Measurements from ENCODE around the gene PRRG4. TPM values are rescaled to one million over a fixed set of nuclear protein-coding genes. Genes with fewer than 3 reads are reported as not detected.
A peak's percentile ranks its signal among the peaks of the same experiment; 100 is the strongest.
"Not testable (repeated sequence)": the region's sequence is repeated elsewhere in the genome, so short reads cannot be mapped to it uniquely, and the experiment has no call there.

PRRG4 gene
- total RNA-seq, 1 donor from 2014 or later: 2.6 TPM

GRCh38 chr11:32830413-32830738 is 649 bp downstream of the PRRG4 start:
- peak in 1 of 2 donors; percentile 8 for DNase-seq (ENCODE audit: low read depth in 2 of 2)

DNA sequence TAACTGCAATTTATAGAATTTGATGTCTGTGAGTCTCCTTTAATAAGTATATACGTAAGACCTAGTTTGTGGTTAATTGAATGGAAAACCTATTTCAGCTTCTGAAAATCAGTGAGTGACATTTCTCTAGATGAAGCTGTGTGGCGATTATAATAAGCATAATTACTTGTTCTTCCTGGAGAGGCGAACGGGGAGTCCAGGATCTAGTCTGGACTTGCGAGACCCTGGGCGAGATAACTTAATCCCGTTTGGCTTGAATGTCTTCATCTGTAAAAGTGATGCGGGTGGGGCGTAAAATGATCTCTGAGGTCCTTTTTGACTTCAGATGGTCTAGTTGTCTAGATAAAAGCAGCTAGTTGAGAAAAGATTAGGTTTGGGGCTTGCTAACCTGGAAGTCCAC is 1.1 kb downstream of the PRRG4 start:
- DNase-seq (ENCODE audit: low read depth in 2 of 2): no peak

GRCh38 chr11:32831221-32831620 is 1.5 kb downstream of the PRRG4 start:
- DNase-seq (ENCODE audit: low read depth in 2 of 2): no peak

DNA sequence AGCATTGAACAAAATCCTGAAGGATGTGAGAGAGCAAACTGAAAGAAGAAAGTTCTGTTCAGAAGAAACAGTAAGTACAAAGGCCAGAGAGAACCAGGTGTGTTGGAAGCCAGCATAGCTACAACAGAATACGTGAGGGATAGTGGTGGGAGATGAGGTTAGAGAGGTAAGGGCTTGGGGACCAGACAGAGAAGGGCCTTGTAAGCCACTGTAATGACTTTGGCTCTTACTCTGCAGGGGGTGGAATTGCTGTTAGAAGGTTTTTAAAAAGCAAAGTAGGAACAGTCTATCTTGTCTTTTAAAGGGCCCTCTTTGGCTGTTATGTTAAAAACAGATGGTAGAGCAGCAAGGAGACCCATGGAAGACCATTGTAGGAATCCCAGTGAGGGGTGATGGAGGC is 4.2 kb downstream of the PRRG4 start:
- DNase-seq (ENCODE audit: low read depth in 2 of 2): no peak

GRCh38 chr11:32836946-32837345 is 7.2 kb downstream of the PRRG4 start:
- no peak for DNase-seq (ENCODE audit: low read depth in 2 of 2)

GRCh38 chr11:32838505-32839274 is 9.0 kb downstream of the PRRG4 start:
- no peak for DNase-seq (ENCODE audit: low read depth in 2 of 2)

GRCh38 chr11:32839308-32839707 is 9.6 kb downstream of the PRRG4 start:
- no peak for DNase-seq (ENCODE audit: low read depth in 2 of 2)

DNA sequence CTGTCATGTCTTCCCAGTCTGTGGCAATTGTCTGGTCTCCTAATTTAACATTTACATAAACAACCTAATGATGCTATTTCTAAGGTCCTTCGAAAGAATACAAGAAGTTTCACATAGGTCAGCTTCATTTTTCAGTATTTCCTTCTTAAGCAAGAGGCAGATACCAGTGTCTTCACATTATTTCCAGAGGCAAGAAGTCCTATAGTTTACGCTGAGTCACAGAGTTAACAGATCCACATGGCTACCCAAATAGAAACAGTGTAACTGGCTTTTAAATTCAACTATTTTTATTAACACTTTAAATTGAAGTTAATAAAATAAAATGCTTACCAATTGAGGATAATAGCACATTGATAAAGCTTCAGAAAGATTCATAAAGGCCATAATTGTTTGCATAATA is 10.9 kb downstream of the PRRG4 start:
- no peak for DNase-seq (ENCODE audit: low read depth in 2 of 2)

DNA sequence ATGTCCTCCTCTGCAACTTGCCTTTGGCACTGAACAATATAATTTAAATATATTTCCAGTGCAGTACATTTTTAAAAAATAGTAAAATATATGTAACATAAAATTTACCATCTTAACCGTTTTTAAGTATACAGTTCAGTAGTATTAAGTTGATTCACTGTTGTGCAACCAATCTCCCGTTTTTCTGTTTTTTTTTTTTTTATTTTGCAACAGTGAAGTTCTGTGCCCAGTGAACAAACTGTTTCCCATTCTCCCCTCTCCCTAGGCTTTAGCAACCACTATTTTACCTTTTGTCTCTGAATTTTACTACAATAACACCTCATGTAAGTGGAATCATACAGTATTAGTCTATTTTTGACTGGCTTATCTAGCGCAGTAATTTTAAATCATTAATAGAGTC is 13.8 kb downstream of the PRRG4 start:
- no peak for DNase-seq (ENCODE audit: low read depth in 2 of 2)

GRCh38 chr11:32847511-32847910 is 17.8 kb downstream of the PRRG4 start:
- no peak for DNase-seq (ENCODE audit: low read depth in 2 of 2)

DNA sequence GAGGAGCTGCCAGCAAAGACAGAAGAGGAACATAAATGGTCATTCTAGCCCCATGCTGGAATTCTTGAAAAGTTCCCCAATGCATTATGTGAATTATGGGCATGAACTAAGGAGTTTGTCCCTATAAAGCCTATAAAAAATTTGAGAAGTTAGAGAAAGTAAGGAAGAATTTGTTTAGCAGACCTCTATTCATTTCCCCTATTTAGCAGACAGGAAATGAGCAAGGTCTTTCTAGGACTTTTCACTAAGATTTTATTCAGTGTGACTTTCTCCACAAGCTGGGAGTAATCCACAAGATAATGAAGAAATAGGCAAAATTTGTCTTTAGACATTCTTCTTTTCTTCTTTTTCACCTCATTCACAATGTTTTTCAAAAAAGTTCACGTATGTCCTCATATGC is 20.0 kb downstream of the PRRG4 start:
- DNase-seq (ENCODE audit: low read depth in 2 of 2): no peak

- no peak for DNase-seq (ENCODE audit: low read depth in 2 of 2)
These were observed 21.5 kb downstream of the PRRG4 start for GRCh38 chr11:32851251-32851650.

GRCh38 chr11:32852207-32852606 is 22.5 kb downstream of the PRRG4 start:
- DNase-seq (ENCODE audit: low read depth in 2 of 2): peak in 1 of 2 donors; percentile 7

- DNase-seq (ENCODE audit: low read depth in 2 of 2): no peak
These were observed 25.9 kb downstream of the PRRG4 start for GRCh38 chr11:32855601-32856000.

DNA sequence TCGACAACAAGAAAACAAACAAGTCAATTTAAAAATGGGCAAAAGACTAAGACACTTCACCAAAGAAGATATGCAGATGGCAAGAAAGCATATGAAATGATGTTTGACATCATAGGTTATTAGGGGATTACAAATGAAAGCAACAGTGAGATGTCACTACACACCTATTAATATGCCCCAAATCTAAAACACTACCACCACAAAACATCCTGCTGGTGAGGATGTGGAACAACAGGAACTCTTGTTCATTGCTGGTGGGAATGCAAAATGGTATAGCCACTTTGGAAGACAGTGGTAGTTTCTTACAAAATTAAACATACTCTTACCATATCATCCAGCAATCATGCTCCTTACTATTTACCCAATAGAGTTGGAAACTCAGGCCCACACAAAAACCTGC is 29.0 kb downstream of the PRRG4 start:
- DNase-seq (ENCODE audit: low read depth in 2 of 2): no peak

DNA sequence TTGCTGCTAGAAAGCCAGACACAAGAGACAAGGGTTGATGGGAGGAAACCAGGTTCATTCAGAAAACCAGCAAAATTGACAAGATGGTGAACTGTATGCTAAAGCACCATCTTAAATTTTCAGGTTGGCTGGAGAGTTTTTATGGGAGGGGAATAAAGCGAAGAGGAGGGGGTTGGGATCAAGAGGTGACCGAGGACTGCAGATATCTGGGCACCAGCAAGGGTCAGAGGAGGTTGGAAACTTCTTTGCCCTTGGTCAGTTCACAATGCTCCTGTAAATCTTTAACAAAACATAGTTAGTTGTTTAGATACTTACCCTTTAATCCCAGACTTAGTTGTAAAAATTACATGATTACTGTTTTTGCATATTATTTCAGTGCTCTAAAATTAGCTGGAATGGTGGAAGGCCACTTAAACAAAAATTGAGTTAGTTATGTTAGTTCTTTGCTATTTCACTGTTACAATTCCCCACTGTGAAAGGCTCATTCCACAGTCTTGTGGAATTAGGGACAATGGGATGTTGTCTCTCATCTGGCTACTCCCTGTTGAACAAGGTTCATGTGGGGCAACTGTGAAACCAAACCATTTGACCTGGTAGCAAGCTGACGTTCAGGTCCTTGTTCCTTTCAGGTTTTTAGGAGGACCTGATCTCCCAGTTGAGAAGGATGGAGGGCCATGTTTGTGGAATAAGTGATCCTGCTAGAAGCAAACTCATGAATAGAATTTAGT is 32.3 kb downstream of the PRRG4 start:
- DNase-seq (ENCODE audit: low read depth in 2 of 2): no peak

DNA sequence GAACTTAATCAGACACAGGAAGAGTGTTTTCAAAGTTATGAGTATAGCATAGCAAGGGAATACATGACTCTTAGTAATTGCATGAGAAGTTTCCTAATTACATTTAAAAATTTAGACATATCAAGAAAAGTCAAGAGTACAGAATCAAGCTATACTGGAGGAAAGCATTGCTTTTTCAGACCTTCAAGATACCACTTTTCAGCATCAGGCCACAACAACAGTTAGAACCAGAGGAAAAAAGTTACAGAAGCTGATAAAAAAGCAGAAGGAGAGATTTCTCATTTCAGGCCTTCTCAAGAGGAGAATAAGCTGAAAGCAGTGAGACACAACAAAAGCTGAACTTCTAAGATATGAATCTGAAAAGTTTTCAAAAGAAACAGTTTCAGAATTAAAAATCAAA is 34.8 kb downstream of the PRRG4 start:
- no peak for DNase-seq (ENCODE audit: low read depth in 2 of 2)

DNA sequence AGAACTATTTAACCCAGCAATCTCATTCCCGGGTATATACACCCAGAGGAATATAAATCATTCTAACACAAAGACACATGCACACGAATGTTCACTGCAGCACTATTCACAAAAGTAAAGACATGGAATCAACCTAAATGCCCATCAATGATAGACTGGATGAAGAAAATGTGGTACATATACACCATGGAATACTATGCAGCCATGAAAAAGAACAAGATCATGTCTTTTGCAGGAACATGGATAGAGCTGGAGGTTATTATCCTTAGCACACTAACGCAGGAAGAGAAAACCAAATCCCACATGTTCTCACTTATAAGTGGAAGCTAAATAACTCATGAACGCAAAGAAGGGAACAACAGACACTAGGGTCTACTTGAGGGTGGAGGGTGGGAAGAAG is 39.0 kb downstream of the PRRG4 start:
- DNase-seq (ENCODE audit: low read depth in 2 of 2): not testable (repeated sequence)

- DNase-seq (ENCODE audit: low read depth in 2 of 2): peak in 1 of 2 donors; percentile 41
These were observed 40.9 kb downstream of the PRRG4 start for GRCh38 chr11:32870676-32871075.

- no peak for DNase-seq (ENCODE audit: low read depth in 2 of 2)
These were observed 44.4 kb downstream of the PRRG4 start for GRCh38 chr11:32874132-32874531.

- no peak for DNase-seq (ENCODE audit: low read depth in 2 of 2)
These were observed 51.6 kb downstream of the PRRG4 start for GRCh38 chr11:32881286-32881685.

- DNase-seq (ENCODE audit: low read depth in 2 of 2): no peak
These were observed 53.7 kb downstream of the PRRG4 start for GRCh38 chr11:32883421-32883820.

DNA sequence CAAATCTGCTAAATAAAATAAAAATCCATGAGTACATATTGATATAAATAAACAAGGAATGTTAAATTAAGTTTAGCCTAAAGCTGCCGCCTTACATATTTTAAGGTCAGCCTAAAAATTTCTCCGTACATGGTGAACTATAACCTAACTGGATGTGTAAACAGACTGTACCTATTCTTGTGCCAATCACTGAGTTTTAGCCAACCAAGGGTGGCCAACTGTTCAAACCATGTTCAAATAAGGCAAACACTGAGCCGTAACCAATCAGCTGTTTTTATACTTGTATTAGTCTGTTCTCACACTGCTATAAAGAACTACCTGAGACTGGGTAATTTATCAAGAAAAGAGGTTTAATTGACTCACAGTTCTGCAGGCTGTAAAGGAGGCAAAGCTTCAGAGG is 54.3 kb downstream of the PRRG4 start:
- no peak for DNase-seq (ENCODE audit: low read depth in 2 of 2)
